SU-DHL-6 (cell line): ENCODE results near the gene MAPK11.

ENCODE experiments used
- H2AFZ ChIP-seq: fragments of 200-600 bp; sonication (generic); 2 replicates; pipeline ENCODE4 v1.6.1; 2014; ENCODE audit warnings: low read depth, mild to moderate bottlenecking, moderate library complexity, mixed read lengths, antibody characterized with exemption, low read length; ENCODE audit not compliant: severe bottlenecking
- H3F3A ChIP-seq: fragments of 200-600 bp; shearing (Covaris generic); 2 replicates; pipeline ENCODE4 v1.6.0; 2016; ENCODE audit warnings: antibody characterized with exemption, mild to moderate bottlenecking; ENCODE audit not compliant: insufficient read depth
- H3K27ac ChIP-seq: fragments of 200-600 bp; sonication (generic); 2 replicates; pipeline ENCODE4 v1.5.1; 2016; ENCODE audit warnings: low read depth, mild to moderate bottlenecking, low read length, moderate library complexity, mixed read lengths
- H3K27me3 ChIP-seq: fragments of 200-600 bp; sonication (generic), shearing (Covaris generic); 2 replicates; pipeline ENCODE4 v1.6.0; 2014; ENCODE audit warnings: mild to moderate bottlenecking, low read length
- H3K36me3 ChIP-seq: fragments of 200-600 bp; sonication (generic); 2 replicates; pipeline ENCODE4 v1.6.1; 2014; ENCODE audit warnings: mild to moderate bottlenecking, low read length, mixed read lengths
- H3K4me2 ChIP-seq: fragments of 300-600, 200-600 bp; shearing (Covaris generic), sonication (generic); 2 replicates; pipeline ENCODE4 v1.6.0; 2014; ENCODE audit warnings: low read length, low read depth, mild to moderate bottlenecking; ENCODE audit not compliant: poor library complexity, severe bottlenecking
- H3K4me3 ChIP-seq: fragments of 200-600 bp; sonication (generic); 2 replicates; pipeline ENCODE4 v1.5.1; 2014; ENCODE audit warnings: antibody characterized with exemption, low read length, mild to moderate bottlenecking, mixed read lengths; ENCODE audit not compliant: insufficient read depth, poor library complexity, severe bottlenecking
- H3K79me2 ChIP-seq: fragments of 200-600 bp; sonication (generic); 2 replicates; pipeline ENCODE4 v1.6.1; 2014; ENCODE audit warnings: mild to moderate bottlenecking, low read length, moderate library complexity; ENCODE audit not compliant: insufficient read depth
- H3K9ac ChIP-seq: fragments of 200-600 bp; sonication (generic); 2 replicates; pipeline ENCODE4 v1.7.0; 2014; ENCODE audit warnings: mild to moderate bottlenecking, low read length
- H3K9me2 ChIP-seq: fragments of 200-600 bp; sonication (generic); replicated peaks from 2 replicates; pipeline ENCODE4 v1.6.1; 2014; ENCODE audit warnings: low read length; ENCODE audit not compliant: insufficient read depth
- H3K9me3 ChIP-seq: fragments of 200-600 bp; sonication (generic); 2 replicates; pipeline ENCODE4 v1.6.1; 2014; ENCODE audit warnings: low read length, mixed read lengths; ENCODE audit not compliant: insufficient read depth
- H4K20me1 ChIP-seq: fragments of 200-600 bp; sonication (generic); 2 replicates; pipeline ENCODE4 v1.6.1; 2014; ENCODE audit warnings: low read depth, mild to moderate bottlenecking, antibody characterized with exemption, low read length, moderate library complexity, mixed read lengths
- EZH2phosphoT487 ChIP-seq: fragments of 200-600 bp; sonication (generic), shearing (Covaris generic); conservative IDR thresholded peaks from 2 replicates; pipeline ENCODE4 v1.6.1; 2018; ENCODE audit warnings: mild to moderate bottlenecking, antibody characterized with exemption, low read length, moderate library complexity, mixed read lengths
- TF ChIP-seq, protein P1 (sequence below): fragments of 200-600 bp; sonication (generic); IDR thresholded peaks from one replicate; pipeline ENCODE4 v1.5.1; 2017; ENCODE audit warnings: antibody characterized with exemption, mild to moderate bottlenecking, low read length, moderate library complexity; ENCODE audit not compliant: insufficient read depth, poor library complexity, severe bottlenecking

MAPK11 gene

DNA sequence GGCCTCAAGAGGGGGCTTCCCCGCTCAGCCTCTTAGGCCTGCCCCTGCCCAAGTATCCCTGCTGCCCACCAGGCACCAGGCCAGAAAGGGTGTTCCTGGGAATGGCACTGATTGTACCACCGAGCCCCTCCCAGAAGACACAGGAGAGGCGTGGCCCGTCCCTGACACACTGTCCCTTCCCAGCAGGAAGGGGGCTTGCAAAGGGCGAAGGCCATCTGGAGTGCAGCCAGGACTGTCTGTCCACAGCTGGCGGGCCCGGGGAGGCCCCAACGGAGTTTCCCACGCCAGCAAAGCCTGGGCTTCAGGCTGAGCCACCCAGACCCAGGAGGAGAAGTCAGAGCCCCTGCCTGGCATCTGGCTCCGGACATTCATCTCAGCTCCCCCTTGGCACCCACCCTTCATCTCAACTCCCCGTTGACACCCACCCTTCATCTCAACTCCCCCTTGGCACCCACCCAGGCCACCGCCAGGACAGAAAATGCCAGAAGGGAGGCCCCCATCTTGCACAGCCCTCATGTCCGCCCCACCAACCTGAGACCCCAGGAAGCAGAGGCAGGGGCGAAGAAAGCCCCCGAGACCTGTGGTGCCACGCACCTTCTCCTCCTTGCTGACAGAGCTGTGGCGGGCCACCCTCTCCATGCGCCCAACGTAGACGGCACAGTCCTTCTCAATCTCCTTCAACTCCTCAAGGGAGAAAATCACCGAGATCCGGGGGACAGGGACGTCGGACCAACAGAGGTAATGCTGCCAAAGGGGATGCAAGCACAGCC, 44.8 kb downstream of the MAPK11 start:
- H3K27me3 ChIP-seq = no peaks in the 10 kb centered on the region
- H3F3A ChIP-seq = no peaks in the 10 kb centered on the region
- H3K4me3 ChIP-seq = no peak overlapping the region
- H3K79me2 ChIP-seq = no peaks in the 10 kb centered on the region
- H3K9ac ChIP-seq = no peak overlapping the region
- H3K36me3 ChIP-seq = no peaks in the 10 kb centered on the region
- no peak overlapping the region for H2AFZ ChIP-seq
- TF ChIP-seq, protein P1, sequence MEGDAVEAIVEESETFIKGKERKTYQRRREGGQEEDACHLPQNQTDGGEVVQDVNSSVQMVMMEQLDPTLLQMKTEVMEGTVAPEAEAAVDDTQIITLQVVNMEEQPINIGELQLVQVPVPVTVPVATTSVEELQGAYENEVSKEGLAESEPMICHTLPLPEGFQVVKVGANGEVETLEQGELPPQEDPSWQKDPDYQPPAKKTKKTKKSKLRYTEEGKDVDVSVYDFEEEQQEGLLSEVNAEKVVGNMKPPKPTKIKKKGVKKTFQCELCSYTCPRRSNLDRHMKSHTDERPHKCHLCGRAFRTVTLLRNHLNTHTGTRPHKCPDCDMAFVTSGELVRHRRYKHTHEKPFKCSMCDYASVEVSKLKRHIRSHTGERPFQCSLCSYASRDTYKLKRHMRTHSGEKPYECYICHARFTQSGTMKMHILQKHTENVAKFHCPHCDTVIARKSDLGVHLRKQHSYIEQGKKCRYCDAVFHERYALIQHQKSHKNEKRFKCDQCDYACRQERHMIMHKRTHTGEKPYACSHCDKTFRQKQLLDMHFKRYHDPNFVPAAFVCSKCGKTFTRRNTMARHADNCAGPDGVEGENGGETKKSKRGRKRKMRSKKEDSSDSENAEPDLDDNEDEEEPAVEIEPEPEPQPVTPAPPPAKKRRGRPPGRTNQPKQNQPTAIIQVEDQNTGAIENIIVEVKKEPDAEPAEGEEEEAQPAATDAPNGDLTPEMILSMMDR = no peak
- TF ChIP-seq EZH2phosphoT487 = no peak
- H3K9me3 ChIP-seq = no peaks in the 10 kb centered on the region
- H3K27ac ChIP-seq = no peak overlapping the region
- no peak overlapping the region for H3K4me2 ChIP-seq
- no peaks in the 10 kb centered on the region for H3K9me2 ChIP-seq
- H4K20me1 ChIP-seq = no peaks in the 10 kb centered on the region; the same call in 1 of the 2 replicates

DNA sequence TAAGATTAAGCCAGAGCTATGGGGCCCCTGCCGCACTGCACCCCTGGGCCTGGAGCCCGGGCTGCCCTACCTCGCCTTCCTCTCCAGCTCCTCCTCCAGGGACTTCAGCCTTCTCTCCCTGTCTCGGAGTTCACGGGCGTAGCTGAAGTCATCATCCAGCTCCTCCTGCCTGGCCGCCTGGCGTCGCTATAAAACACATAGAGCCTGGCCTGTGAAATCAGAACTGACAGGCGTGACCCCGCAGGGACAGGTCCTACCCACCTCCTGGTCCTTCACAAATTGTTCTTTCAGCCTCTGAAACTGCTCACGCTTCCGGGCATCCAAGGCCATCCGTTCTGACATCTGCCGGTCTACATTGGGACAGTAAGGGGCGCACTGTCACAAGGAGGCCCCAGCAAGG, 46.1 kb downstream of the MAPK11 start:
- H3K36me3 ChIP-seq = no peaks in the 10 kb centered on the region
- TF ChIP-seq, protein P1 = no peak
- no peak for TF ChIP-seq EZH2phosphoT487

DNA sequence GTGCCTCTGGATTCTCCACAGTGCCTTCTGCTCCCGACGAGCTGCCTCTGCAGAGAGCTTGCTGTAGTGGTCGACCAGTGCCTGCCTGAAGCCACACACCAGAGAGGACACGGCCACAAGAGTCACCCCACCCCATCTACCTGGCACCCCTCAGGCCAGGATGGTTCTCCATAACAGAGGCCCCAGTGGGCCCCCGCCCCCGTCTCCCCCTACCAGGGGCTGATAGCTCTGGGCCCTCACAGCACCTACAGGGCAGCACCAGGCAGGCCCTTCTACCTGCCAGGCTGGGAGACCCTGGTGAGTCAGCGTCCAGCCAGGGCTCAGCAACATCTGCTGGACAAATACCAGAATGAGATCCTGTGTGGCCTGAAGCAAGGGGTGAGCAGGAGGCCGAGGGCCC, 47.7 kb downstream of the MAPK11 start:
- H3K4me2 ChIP-seq = no peak overlapping the region
- H3K9me2 ChIP-seq = no peaks in the 10 kb centered on the region
- no peak overlapping the region for H3K4me3 ChIP-seq
- no peaks in the 10 kb centered on the region for H3F3A ChIP-seq
- no peaks in the 10 kb centered on the region for H4K20me1 ChIP-seq
- no peak overlapping the region for H3K27ac ChIP-seq
- TF ChIP-seq, protein P1 = no peak
- TF ChIP-seq EZH2phosphoT487 = no peak
- no peaks in the 10 kb centered on the region for H3K27me3 ChIP-seq
- no peak overlapping the region for H2AFZ ChIP-seq
- no peaks in the 10 kb centered on the region for H3K36me3 ChIP-seq
- H3K79me2 ChIP-seq = no peaks in the 10 kb centered on the region
- no peaks in the 10 kb centered on the region for H3K9me3 ChIP-seq
- H3K9ac ChIP-seq = no peak overlapping the region

More for the DNA sequence above, 46.1 kb downstream of the MAPK11 start:
- Histone ChIP-seq H3K27ac (no peak overlapping the region), H3F3A (no peaks in the 10 kb centered on the region), H3K27me3 (no peaks in the 10 kb centered on the region), H3K4me2 (no peak overlapping the region), H3K79me2 (no peaks in the 10 kb centered on the region), H3K4me3 (no peak overlapping the region), H3K9me2 (no peaks in the 10 kb centered on the region), H3K9ac (no peak overlapping the region), H4K20me1 (no peaks in the 10 kb centered on the region), H3K9me3 (no peaks in the 10 kb centered on the region), H2AFZ (no peak overlapping the region)
